ENCODE results near the gene LRMDA. TPM values are rescaled to one million over a fixed set of nuclear protein-coding genes. Genes with fewer than 3 reads are reported as not detected.

The LRMDA gene
- total RNA-seq, 3 donors from 2014 or later (not counting 1 experiment from before 2014, with no cell fraction given), result 1.4 to 2.4 (median 2.1) TPM

DNA sequence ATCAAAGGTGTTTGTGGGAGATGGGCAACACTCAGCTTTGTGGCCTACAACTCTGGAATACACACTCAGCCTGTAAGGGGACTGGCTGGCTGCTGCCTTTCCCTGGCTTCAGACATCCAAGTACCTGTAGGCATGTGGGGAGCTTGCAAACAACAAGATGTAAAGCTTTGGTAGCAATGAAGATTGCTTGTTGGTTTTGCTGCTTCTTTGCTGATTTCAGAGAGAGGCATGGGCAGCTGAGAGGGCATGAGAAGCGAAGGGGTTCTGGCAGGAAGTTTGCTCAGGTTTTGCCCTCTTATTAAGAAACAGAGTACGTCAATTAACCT lies 434.8 kb downstream of the LRMDA start:
- Mint-ChIP-seq H3K36me3 (no peaks in the 10 kb centered on the region), H3K27me3 (ENCODE audit: low read depth in 2 of 2) (peaks cover 0 to 6% of the 10 kb centered on the region in 2 donors), H3K27ac (no peak overlapping the region), H3K4me1 (no peaks in the 10 kb centered on the region), H3K4me3 (no peak overlapping the region), H3K9me3 (no peaks in the 10 kb centered on the region)
- Histone ChIP-seq H3K4me1 (ENCODE audit: control insufficient read depth, insufficient read depth, low read length) (no peaks in the 10 kb centered on the region), H3K27ac (ENCODE audit: low read length) (no peak overlapping the region), H3K9me3 (ENCODE audit: control insufficient read depth, insufficient read depth, low read length) (no peaks in the 10 kb centered on the region), H3K27me3 (ENCODE audit: control insufficient read depth, insufficient read depth, low read length) (no peaks in the 10 kb centered on the region), H3K4me3 (ENCODE audit: low read length) (no peak overlapping the region), H3K36me3 (ENCODE audit: control insufficient read depth, insufficient read depth, low read length) (no peaks in the 10 kb centered on the region)
- intact Hi-C loops (cut with micrococcal nuclease), result no loop called here
- TF ChIP-seq, protein P1, sequence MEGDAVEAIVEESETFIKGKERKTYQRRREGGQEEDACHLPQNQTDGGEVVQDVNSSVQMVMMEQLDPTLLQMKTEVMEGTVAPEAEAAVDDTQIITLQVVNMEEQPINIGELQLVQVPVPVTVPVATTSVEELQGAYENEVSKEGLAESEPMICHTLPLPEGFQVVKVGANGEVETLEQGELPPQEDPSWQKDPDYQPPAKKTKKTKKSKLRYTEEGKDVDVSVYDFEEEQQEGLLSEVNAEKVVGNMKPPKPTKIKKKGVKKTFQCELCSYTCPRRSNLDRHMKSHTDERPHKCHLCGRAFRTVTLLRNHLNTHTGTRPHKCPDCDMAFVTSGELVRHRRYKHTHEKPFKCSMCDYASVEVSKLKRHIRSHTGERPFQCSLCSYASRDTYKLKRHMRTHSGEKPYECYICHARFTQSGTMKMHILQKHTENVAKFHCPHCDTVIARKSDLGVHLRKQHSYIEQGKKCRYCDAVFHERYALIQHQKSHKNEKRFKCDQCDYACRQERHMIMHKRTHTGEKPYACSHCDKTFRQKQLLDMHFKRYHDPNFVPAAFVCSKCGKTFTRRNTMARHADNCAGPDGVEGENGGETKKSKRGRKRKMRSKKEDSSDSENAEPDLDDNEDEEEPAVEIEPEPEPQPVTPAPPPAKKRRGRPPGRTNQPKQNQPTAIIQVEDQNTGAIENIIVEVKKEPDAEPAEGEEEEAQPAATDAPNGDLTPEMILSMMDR (IDR thresholded peaks at IDR 0.05), result no peak
- no peak for ATAC-seq
- DNase-seq, result no peak
- 93% methylated on average over 2 of the region's 2 CpGs for WGBS (ENCODE audit: insufficient coverage)

DNA sequence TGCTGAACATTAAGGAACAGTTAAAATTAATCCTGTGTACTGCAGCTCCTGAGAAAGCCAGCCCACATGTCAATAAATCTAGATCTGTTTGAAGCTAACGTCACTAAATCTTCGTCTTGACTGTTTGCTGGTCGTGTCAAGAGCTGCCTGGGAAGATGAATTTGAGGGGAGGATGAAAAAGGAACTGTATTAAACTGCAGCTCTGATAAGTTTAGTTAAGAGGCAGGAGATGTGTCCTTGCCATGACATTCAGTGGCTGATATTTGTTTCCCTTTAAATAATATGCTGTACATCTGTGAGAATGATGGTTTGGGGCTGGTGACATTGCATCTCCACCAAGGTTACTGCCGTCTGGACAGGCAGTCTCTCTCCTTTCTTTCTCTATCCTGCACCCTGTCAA lies 435.3 kb downstream of the LRMDA start:
- intact Hi-C loops (cut with micrococcal nuclease), result no loop called here
- TF ChIP-seq, protein P1 (IDR thresholded peaks at IDR 0.05), result no peak

DNA sequence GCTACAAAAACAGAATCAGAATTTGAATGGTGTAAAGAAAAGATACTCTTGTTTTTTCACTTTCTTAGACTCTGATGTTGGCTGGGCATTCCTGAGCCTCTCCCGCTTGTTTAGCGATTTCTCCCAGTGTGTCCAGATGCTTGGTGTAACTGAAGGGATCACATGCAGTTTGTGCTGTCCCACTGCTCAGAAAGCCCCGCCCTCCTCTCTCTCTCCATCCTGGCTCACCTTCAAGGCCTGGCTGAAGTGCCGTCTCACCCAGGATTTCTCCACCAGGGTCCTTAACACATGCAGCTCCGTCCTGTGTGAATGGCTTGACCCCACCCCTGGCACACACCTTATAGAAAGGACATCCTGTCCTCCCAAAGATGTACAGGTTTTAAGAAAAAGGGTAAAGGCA lies 437.1 kb downstream of the LRMDA start:
- no peaks in the 10 kb centered on the region for H3K4me1 Mint-ChIP-seq
- no peaks in the 10 kb centered on the region for H3K36me3 ChIP-seq (ENCODE audit: control insufficient read depth, insufficient read depth, low read length)
- TF ChIP-seq, protein P1 (IDR thresholded peaks at IDR 0.05), result no peak
- ATAC-seq (no peak), DNase-seq (no peak)
- no peak overlapping the region for H3K27ac Mint-ChIP-seq
- H3K36me3 Mint-ChIP-seq, result no peaks in the 10 kb centered on the region
- H3K4me3 ChIP-seq (ENCODE audit: low read length), result no peak overlapping the region
- 88% methylated on average over 5 of the region's 5 CpGs for WGBS (ENCODE audit: insufficient coverage)
- no peaks in the 10 kb centered on the region for H3K9me3 ChIP-seq (ENCODE audit: control insufficient read depth, insufficient read depth, low read length)
- H3K27ac ChIP-seq (ENCODE audit: low read length), result no peak overlapping the region
- intact Hi-C loops (cut with micrococcal nuclease), result no loop called here
- no peaks in the 10 kb centered on the region for H3K4me1 ChIP-seq (ENCODE audit: control insufficient read depth, insufficient read depth, low read length)
- no peaks in the 10 kb centered on the region for H3K27me3 ChIP-seq (ENCODE audit: control insufficient read depth, insufficient read depth, low read length)
- no peak overlapping the region for H3K4me3 Mint-ChIP-seq
- H3K27me3 Mint-ChIP-seq (ENCODE audit: low read depth in 2 of 2), result peaks cover 0 to 6% of the 10 kb centered on the region in 2 donors
- no peaks in the 10 kb centered on the region for H3K9me3 Mint-ChIP-seq

More for the DNA sequence above, 435.3 kb downstream of the LRMDA start:
- no peak overlapping the region for H3K27ac Mint-ChIP-seq
- Histone ChIP-seq H3K4me3 (ENCODE audit: low read length) (no peak overlapping the region), H3K27ac (ENCODE audit: low read length) (no peak overlapping the region), H3K36me3 (ENCODE audit: control insufficient read depth, insufficient read depth, low read length) (no peaks in the 10 kb centered on the region), H3K27me3 (ENCODE audit: control insufficient read depth, insufficient read depth, low read length) (no peaks in the 10 kb centered on the region), H3K9me3 (ENCODE audit: control insufficient read depth, insufficient read depth, low read length) (no peaks in the 10 kb centered on the region), H3K4me1 (ENCODE audit: control insufficient read depth, insufficient read depth, low read length) (no peaks in the 10 kb centered on the region)
- DNase-seq (no peak), ATAC-seq (no peak)
- WGBS (ENCODE audit: insufficient coverage), result 66% methylated on average over 4 of the region's 4 CpGs
- H3K36me3 Mint-ChIP-seq, result no peaks in the 10 kb centered on the region
- H3K27me3 Mint-ChIP-seq (ENCODE audit: low read depth in 2 of 2), result peaks cover 0 to 6% of the 10 kb centered on the region in 2 donors
- no peak overlapping the region for H3K4me3 Mint-ChIP-seq
- H3K4me1 Mint-ChIP-seq, result no peaks in the 10 kb centered on the region
- H3K9me3 Mint-ChIP-seq, result no peaks in the 10 kb centered on the region

DNA sequence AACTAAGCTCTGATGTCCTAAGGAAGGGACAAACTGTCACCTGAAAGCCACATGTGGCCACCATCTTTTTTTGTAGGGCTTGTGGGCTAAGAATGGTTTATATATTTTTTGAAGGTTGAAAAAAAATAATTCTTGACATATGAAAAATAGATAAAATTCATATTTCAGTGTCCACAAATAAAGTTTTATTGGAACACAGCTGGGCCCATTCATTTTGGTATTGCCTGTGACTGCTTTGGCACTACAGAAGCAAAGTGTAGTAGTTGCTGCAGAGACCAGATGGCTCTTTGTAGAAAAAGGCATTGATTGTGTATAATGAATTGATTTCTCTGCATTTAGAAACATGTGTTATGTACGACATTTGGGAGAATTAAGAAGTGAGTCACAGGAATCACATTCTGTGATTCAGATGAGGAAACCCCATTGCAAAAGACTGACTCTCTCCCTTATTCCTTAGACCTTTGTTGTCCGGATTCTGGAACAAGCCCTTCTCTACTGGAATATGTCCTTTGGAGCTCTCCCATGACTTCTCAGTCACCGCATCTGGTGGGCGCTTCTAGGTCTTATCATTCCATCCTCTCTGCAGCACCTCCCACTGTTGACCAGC lies 438.7 kb downstream of the LRMDA start:
- H3K4me1 Mint-ChIP-seq, result no peaks in the 10 kb centered on the region
- TF ChIP-seq, protein P1 (IDR thresholded peaks at IDR 0.05), result no peak
- H3K4me3 ChIP-seq (ENCODE audit: low read length), result no peak overlapping the region
- 92% methylated on average over 4 of the region's 4 CpGs for WGBS (ENCODE audit: insufficient coverage)
- H3K4me1 ChIP-seq (ENCODE audit: control insufficient read depth, insufficient read depth, low read length), result no peaks in the 10 kb centered on the region
- DNase-seq, result no peak
- no peaks in the 10 kb centered on the region for H3K9me3 ChIP-seq (ENCODE audit: control insufficient read depth, insufficient read depth, low read length)
- no peak overlapping the region for H3K4me3 Mint-ChIP-seq
- no peaks in the 10 kb centered on the region for H3K27me3 ChIP-seq (ENCODE audit: control insufficient read depth, insufficient read depth, low read length)
- no peak for ATAC-seq
- no peaks in the 10 kb centered on the region for H3K9me3 Mint-ChIP-seq
- no peak overlapping the region for H3K27ac Mint-ChIP-seq
- intact Hi-C loops (cut with micrococcal nuclease), result no loop called here
- no peaks in the 10 kb centered on the region for H3K36me3 ChIP-seq (ENCODE audit: control insufficient read depth, insufficient read depth, low read length)
- H3K27ac ChIP-seq (ENCODE audit: low read length), result no peak overlapping the region
- no peaks in the 10 kb centered on the region for H3K36me3 Mint-ChIP-seq
- H3K27me3 Mint-ChIP-seq (ENCODE audit: low read depth in 2 of 2), result peaks cover 0 to 6% of the 10 kb centered on the region in 2 donors

Data from natural killer cell (primary cell).